ENCODE results near the gene RASSF4. TPM values are rescaled to one million over a fixed set of nuclear protein-coding genes. Genes with fewer than 3 reads are reported as not detected.
A peak's percentile ranks its signal among the peaks of the same experiment; 100 is the strongest.

Gene RASSF4
- total RNA-seq: 93.5 TPM
- long read RNA-seq, full-length matches to known transcripts: 66 of 186 reads
- long read RNA-seq, partial matches to known transcripts: 45 of 186 reads
- long read RNA-seq, other reads (novel, unspliced or antisense): 75 of 186 reads

- ATAC-seq: peak; percentile 86
- intact Hi-C loops (cut with micrococcal nuclease): no loop called here
- peak; percentile 98 for DNase-seq
Observed at GRCh38 chr10:44959247-44960087, at the start of gene RASSF4. Gene RASSF4 (plus strand): TSS chr10:44959802. CDS start chr10:44970203, 10,401 bp downstream.

- ATAC-seq (no peak), DNase-seq (no peak)
- intact Hi-C loops (cut with micrococcal nuclease): no loop called here
Observed at GRCh38 chr10:44909910-44910309, 49.7 kb upstream of the RASSF4 start.

- ATAC-seq (no peak), DNase-seq (no peak)
- intact Hi-C loops (cut with micrococcal nuclease): no loop called here
Observed at GRCh38 chr10:44910602-44911001, 49.0 kb upstream of the RASSF4 start.

GRCh38 chr10:44911081-44911540, 48.5 kb upstream of the RASSF4 start, which contains the start of gene TMEM72:
Gene TMEM72 (plus strand): TSS chr10:44911337. CDS start chr10:44911513, 176 bp downstream.
- peak; percentile 87 for ATAC-seq
- intact Hi-C loops (cut with micrococcal nuclease): no loop called here

GRCh38 chr10:44911951-44912350, 47.7 kb upstream of the RASSF4 start:
- ATAC-seq: peak; percentile 10
- DNase-seq: no peak
- intact Hi-C loops (cut with micrococcal nuclease): no loop called here

More at GRCh38 chr10:44911081-44911540, 48.5 kb upstream of the RASSF4 start, which contains the start of gene TMEM72:
- peak; percentile 61 for DNase-seq

- ATAC-seq (peak; percentile 48), DNase-seq (no peak)
- intact Hi-C loops (cut with micrococcal nuclease): no loop called here
Observed at GRCh38 chr10:44913350-44914081, 46.1 kb upstream of the RASSF4 start.

GRCh38 chr10:44914891-44915290, 44.7 kb upstream of the RASSF4 start:
- intact Hi-C loops (cut with micrococcal nuclease): no loop called here
- ATAC-seq: no peak

GRCh38 chr10:44916429-44916828, 43.2 kb upstream of the RASSF4 start:
- intact Hi-C loops (cut with micrococcal nuclease): no loop called here
- DNase-seq (no peak), ATAC-seq (no peak)

More at GRCh38 chr10:44914891-44915290, 44.7 kb upstream of the RASSF4 start:
- no peak for DNase-seq

GRCh38 chr10:44917848-44918247, 41.8 kb upstream of the RASSF4 start:
- intact Hi-C loops (cut with micrococcal nuclease): no loop called here
- ATAC-seq (no peak), DNase-seq (no peak)

- intact Hi-C loops (cut with micrococcal nuclease): no loop called here
- no peak for DNase-seq
- ATAC-seq: no peak
Observed at GRCh38 chr10:44920252-44920651, 39.4 kb upstream of the RASSF4 start.

- no peak for DNase-seq
- intact Hi-C loops (cut with micrococcal nuclease): no loop called here
- no peak for ATAC-seq
Observed at GRCh38 chr10:44921061-44921460, 38.5 kb upstream of the RASSF4 start.

GRCh38 chr10:44921506-44921905, 38.1 kb upstream of the RASSF4 start:
- no peak for ATAC-seq
- intact Hi-C loops (cut with micrococcal nuclease): no loop called here
- DNase-seq: no peak

- intact Hi-C loops (cut with micrococcal nuclease): no loop called here
- DNase-seq (no peak), ATAC-seq (no peak)
Observed at GRCh38 chr10:44922021-44922420, 37.6 kb upstream of the RASSF4 start.

- DNase-seq: no peak
- no peak for ATAC-seq
- intact Hi-C loops (cut with micrococcal nuclease): no loop called here
Observed at GRCh38 chr10:44922796-44923545, 36.6 kb upstream of the RASSF4 start.

GRCh38 chr10:44923611-44924010, 36.0 kb upstream of the RASSF4 start:
- DNase-seq (no peak), ATAC-seq (no peak)
- intact Hi-C loops (cut with micrococcal nuclease): no loop called here

GRCh38 chr10:44924261-44925040, 35.2 kb upstream of the RASSF4 start:
- intact Hi-C loops (cut with micrococcal nuclease): no loop called here
- no peak for ATAC-seq
- no peak for DNase-seq

- ATAC-seq (no peak), DNase-seq (no peak)
- intact Hi-C loops (cut with micrococcal nuclease): no loop called here
Observed at GRCh38 chr10:44925224-44925623, 34.4 kb upstream of the RASSF4 start.
